AG04449 (cell line): Measurements from ENCODE around the gene PACSIN3.

ENCODE experiments used
- CTCF ChIA-PET: fragments of 350-600 bp; formaldehyde crosslinking; extraction: SDS; loops from one replicate; lab custom pipeline; 2021; ENCODE audit warnings: antibody characterized with exemption; lab: Yijun Ruan, JAX
- POLR2A ChIA-PET: fragments of 400-600, 350-600 bp; formaldehyde crosslinking; extraction: SDS; loops from one replicate; lab custom pipeline; 2020; ENCODE audit warnings: antibody characterized with exemption, inconsistent platforms; lab: Yijun Ruan, JAX
- DNase-seq: peaks from one replicate; pipeline ENCODE4 v3.0.0-alpha.2; 2010; ENCODE audit warnings: low read depth, low spot score
- H3K4me3 ChIP-seq: 2 replicates; pipeline ENCODE4 v1.5.1; 2011; ENCODE audit warnings: low read depth, mild to moderate bottlenecking, control low read depth, low read length
- CTCF ChIP-seq: IDR thresholded peaks from one replicate; pipeline ENCODE4 v1.5.1; 2011; ENCODE audit warnings: mild to moderate bottlenecking, moderate library complexity, low read length, control low read depth, inconsistent platforms; ENCODE audit not compliant: insufficient read depth; ENCODE audit errors: missing control alignments

PACSIN3 gene

GRCh38 chr11:47188259-47188658 is 2.0 kb upstream of the PACSIN3 start:
- CTCF ChIA-PET: interaction anchor here (0.6 to 4.1 kb wide), 8 partner anchors 10 to 71 kb away, joined by 3 to 40 read pairs (median 6); partner anchors contain the start of genes ARFGAP2 and NR1H3
- H3K4me3 ChIP-seq: no peak overlapping the region
- DNase-seq: no peak
- TF ChIP-seq CTCF: no peak
- POLR2A ChIA-PET: interaction anchor here (1.9 to 2.1 kb wide), 2 partner anchors 26 to 27 kb away, joined by 5 to 6 read pairs; partner anchors contain the start of gene DDB2

- CTCF ChIA-PET: interaction anchor here (0.6 to 4.1 kb wide), 11 partner anchors 9 to 167 kb away, joined by 3 to 40 read pairs (median 6); partner anchors contain the start of genes ARFGAP2 and NR1H3
- no peak for TF ChIP-seq CTCF
- DNase-seq: no peak
- H3K4me3 ChIP-seq: peak overlapping the region; percentile 71
- POLR2A ChIA-PET: interaction anchor here (1.0 to 2.1 kb wide), 3 partner anchors 27 to 61 kb away, joined by 4 to 6 read pairs (median 5); partner anchors contain the start of genes ACP2 and DDB2
Observed at GRCh38 chr11:47187723-47188122, 1.5 kb upstream of the PACSIN3 start.

GRCh38 chr11:47186700-47187695 is 764 bp upstream of the PACSIN3 start:
- ChIA-PET CTCF (interaction anchor here (0.7 to 4.1 kb wide), 12 partner anchors 9 to 168 kb away, joined by 3 to 40 read pairs (median 5); partner anchors contain the start of genes ACP2, ARFGAP2 and NR1H3), POLR2A (interaction anchor here (0.7 to 2.1 kb wide), 4 partner anchors 28 to 62 kb away, joined by 3 to 6 read pairs (median 4); partner anchors contain the start of genes ACP2 and DDB2)
- DNase-seq: no peak
- H3K4me3 ChIP-seq: peak overlapping the region; percentile 71
- peak; percentile 21 for TF ChIP-seq CTCF

- CTCF ChIA-PET: interaction anchor here (0.8 to 2.3 kb wide), 13 partner anchors 8 to 222 kb away, joined by 3 to 13 read pairs (median 5); partner anchors contain the start of genes ACP2, ARFGAP2, DDB2 and NR1H3
- POLR2A ChIA-PET: interaction anchor here (0.6 to 1.9 kb wide), 6 partner anchors 29 to 130 kb away, joined by 3 to 7 read pairs (median 4); partner anchors contain the start of genes ACP2 and DDB2
- TF ChIP-seq CTCF: no peak
- DNase-seq: no peak
- H3K4me3 ChIP-seq: peak overlapping the region; percentile 71
Observed at GRCh38 chr11:47185305-47186075, 744 bp downstream of the PACSIN3 start.

GRCh38 chr11:47184711-47185304 is 1.4 kb downstream of the PACSIN3 start:
- ChIA-PET CTCF (interaction anchor here (0.8 to 2.3 kb wide), 12 partner anchors 9 to 222 kb away, joined by 3 to 13 read pairs (median 6); partner anchors contain the start of genes ACP2, ARFGAP2, DDB2 and NR1H3), POLR2A (interaction anchor here (0.6 to 1.9 kb wide), 7 partner anchors 30 to 129 kb away, joined by 3 to 7 read pairs (median 3); partner anchors contain the start of genes ACP2 and DDB2)
- peak overlapping the region; percentile 71 for H3K4me3 ChIP-seq
- DNase-seq: no peak
- no peak for TF ChIP-seq CTCF
